Nephron (organoid): ENCODE measurements around the gene PRKCB.

Experiments
- H3K27ac Mint-ChIP-seq, 3 experiments: 2 replicates each; pipeline ENCODE4 v1.8.0; 2020; ENCODE audit warnings: mixed read lengths in 3 of 3, mild to moderate bottlenecking in 2 of 3, moderate library complexity in 1 of 3
- H3K27me3 Mint-ChIP-seq: 2 replicates; pipeline ENCODE4 v1.8.0; 2021; ENCODE audit warnings: low read depth, mild to moderate bottlenecking, moderate library complexity, mixed read lengths
- H3K36me3 Mint-ChIP-seq: 2 replicates; pipeline ENCODE4 v1.8.0; 2020; ENCODE audit warnings: low read depth, mixed read lengths
- H3K4me1 Mint-ChIP-seq: 2 replicates; pipeline ENCODE4 v1.8.0; 2020; ENCODE audit warnings: mixed read lengths
- H3K4me3 Mint-ChIP-seq, 3 experiments: 2 replicates each; pipeline ENCODE4 v1.8.0; 2020; ENCODE audit warnings: mild to moderate bottlenecking in 3 of 3, mixed read lengths in 3 of 3, moderate library complexity in 2 of 3
- H3K9me3 Mint-ChIP-seq: 2 replicates; pipeline ENCODE4 v1.8.0; 2020; ENCODE audit warnings: mixed read lengths
- TF ChIP-seq, protein P1 (sequence below), 3 experiments: fragments of 200-600 bp; sonication (generic); IDR thresholded peaks; one replicate each; pipeline ENCODE4 v1.5.0; 2021; ENCODE audit warnings: antibody characterized with exemption in 3 of 3; ENCODE audit not compliant: unreplicated experiment in 3 of 3

Gene PRKCB

GRCh38 chr16:23823475-23824384 is 12.1 kb upstream of the PRKCB start:
- H3K36me3 Mint-ChIP-seq = no peaks in the 10 kb centered on the region
- no peak overlapping the region for H3K4me3 Mint-ChIP-seq
- H3K27me3 Mint-ChIP-seq = peaks cover 8% of the 10 kb centered on the region
- TF ChIP-seq, protein P1, sequence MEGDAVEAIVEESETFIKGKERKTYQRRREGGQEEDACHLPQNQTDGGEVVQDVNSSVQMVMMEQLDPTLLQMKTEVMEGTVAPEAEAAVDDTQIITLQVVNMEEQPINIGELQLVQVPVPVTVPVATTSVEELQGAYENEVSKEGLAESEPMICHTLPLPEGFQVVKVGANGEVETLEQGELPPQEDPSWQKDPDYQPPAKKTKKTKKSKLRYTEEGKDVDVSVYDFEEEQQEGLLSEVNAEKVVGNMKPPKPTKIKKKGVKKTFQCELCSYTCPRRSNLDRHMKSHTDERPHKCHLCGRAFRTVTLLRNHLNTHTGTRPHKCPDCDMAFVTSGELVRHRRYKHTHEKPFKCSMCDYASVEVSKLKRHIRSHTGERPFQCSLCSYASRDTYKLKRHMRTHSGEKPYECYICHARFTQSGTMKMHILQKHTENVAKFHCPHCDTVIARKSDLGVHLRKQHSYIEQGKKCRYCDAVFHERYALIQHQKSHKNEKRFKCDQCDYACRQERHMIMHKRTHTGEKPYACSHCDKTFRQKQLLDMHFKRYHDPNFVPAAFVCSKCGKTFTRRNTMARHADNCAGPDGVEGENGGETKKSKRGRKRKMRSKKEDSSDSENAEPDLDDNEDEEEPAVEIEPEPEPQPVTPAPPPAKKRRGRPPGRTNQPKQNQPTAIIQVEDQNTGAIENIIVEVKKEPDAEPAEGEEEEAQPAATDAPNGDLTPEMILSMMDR (IDR thresholded peaks at IDR 0.05; ENCODE audit: unreplicated experiment in 3 of 3) = no peak
- H3K9me3 Mint-ChIP-seq = peaks cover 9% of the 10 kb centered on the region
- peak overlapping the region; percentile 48 to 78 (median 78) for H3K27ac Mint-ChIP-seq
- peaks cover 4% of the 10 kb centered on the region for H3K4me1 Mint-ChIP-seq

- Mint-ChIP-seq H3K4me1 (peaks cover 4% of the 10 kb centered on the region), H3K27me3 (peaks cover 8% of the 10 kb centered on the region), H3K36me3 (no peaks in the 10 kb centered on the region), H3K27ac (no peak overlapping the region), H3K4me3 (no peak overlapping the region), H3K9me3 (peaks cover 12% of the 10 kb centered on the region)
- TF ChIP-seq, protein P1 (IDR thresholded peaks at IDR 0.05; ENCODE audit: unreplicated experiment in 3 of 3) = no peak
These were observed 10.9 kb upstream of the PRKCB start for GRCh38 chr16:23824909-23825308.

- Mint-ChIP-seq H3K4me3 (no peak overlapping the region), H3K27ac (no peak overlapping the region), H3K4me1 (peaks cover 4% of the 10 kb centered on the region), H3K36me3 (no peaks in the 10 kb centered on the region), H3K9me3 (peaks cover 26% of the 10 kb centered on the region), H3K27me3 (peaks cover 16% of the 10 kb centered on the region)
- TF ChIP-seq, protein P1 (IDR thresholded peaks at IDR 0.05; ENCODE audit: unreplicated experiment in 3 of 3) = no peak
These were observed 9.2 kb upstream of the PRKCB start for GRCh38 chr16:23826528-23827045.

DNA sequence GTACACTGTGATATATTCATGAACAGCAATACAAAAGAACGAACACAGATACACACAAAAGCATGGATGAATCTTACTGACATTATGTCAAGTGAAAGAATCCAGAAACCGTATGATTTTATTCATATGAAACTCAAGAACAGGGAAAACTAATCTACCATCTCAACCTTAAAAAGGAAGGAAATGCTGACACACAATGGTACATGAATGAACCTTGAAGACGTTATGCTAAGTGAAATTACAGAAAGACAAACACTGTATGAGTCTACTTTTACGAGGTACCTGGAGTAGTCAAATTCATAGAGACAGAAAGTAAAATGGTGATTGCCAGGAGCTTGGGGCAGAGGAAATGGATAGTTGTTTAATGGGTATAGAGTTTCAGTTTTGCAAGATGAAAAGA is 8.7 kb upstream of the PRKCB start:
- peaks cover 16% of the 10 kb centered on the region for H3K27me3 Mint-ChIP-seq
- H3K27ac Mint-ChIP-seq = no peak overlapping the region
- H3K9me3 Mint-ChIP-seq = peaks cover 26% of the 10 kb centered on the region
- H3K4me3 Mint-ChIP-seq = no peak overlapping the region
- H3K36me3 Mint-ChIP-seq = no peaks in the 10 kb centered on the region
- peaks cover 4% of the 10 kb centered on the region for H3K4me1 Mint-ChIP-seq
- TF ChIP-seq, protein P1 (IDR thresholded peaks at IDR 0.05; ENCODE audit: unreplicated experiment in 3 of 3) = no peak

DNA sequence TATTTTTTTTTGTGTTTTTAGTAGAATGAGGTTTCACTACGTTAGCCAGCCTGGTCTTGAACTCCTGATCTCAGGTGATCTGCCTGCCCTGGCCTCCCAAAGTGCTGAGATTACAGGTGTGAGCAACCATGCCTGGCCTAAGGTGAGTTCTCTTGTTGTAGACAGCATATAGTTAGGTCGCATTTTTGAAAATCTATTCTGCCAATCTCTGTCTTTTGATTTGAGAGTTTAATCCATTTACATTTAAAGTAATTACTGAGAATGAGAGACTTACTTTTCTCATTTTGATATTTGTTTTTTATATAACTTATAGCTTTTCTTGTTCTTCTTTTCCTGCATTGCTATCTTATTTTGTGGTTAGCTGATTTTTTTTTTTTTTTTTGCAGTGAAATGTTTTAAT is 6.3 kb upstream of the PRKCB start:
- Mint-ChIP-seq H3K27me3 (peaks cover 22% of the 10 kb centered on the region), H3K9me3 (peaks cover 26% of the 10 kb centered on the region), H3K36me3 (no peaks in the 10 kb centered on the region), H3K27ac (no peak overlapping the region), H3K4me1 (no peaks in the 10 kb centered on the region), H3K4me3 (no peak overlapping the region)
- TF ChIP-seq, protein P1 (IDR thresholded peaks at IDR 0.05; ENCODE audit: unreplicated experiment in 3 of 3) = no peak
